Measurements from ENCODE around the gene TNFRSF4.

DNA sequence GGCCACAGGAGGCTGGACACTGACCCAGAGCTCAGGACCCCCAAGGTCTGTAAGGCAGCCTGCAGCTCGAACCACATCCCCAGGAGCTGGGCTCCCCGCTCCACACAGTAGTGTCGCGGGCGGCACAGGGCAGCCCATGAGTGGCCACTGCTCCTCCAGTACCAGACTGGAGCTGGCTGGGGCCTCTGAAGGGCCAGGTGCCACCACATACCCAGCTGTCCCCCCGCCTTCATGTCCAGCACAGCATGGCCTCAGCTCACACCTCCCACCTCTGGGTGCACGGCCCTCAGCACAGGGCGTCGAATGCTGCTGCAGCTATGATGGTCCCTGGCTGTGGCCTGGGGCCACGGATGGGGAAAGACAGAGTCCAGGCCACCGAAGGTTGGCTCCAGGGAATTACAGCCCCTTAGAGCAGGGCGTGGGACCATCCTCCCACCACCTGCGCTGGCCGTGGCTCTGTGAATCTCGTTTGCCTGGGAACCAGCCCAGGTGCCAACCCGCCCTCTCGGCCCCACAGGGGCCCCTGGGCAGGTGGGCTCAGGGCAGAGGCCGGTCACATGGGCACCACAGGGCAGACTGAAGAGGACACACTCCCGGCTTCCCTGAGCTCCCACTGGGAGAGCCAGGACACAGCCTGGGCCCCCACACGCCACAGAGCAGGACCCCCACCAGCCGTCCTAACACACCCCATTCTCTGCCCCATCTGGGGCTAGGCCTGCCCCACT is 2.1 kb upstream of the TNFRSF4 start:
- TF ChIP-seq, protein P1, sequence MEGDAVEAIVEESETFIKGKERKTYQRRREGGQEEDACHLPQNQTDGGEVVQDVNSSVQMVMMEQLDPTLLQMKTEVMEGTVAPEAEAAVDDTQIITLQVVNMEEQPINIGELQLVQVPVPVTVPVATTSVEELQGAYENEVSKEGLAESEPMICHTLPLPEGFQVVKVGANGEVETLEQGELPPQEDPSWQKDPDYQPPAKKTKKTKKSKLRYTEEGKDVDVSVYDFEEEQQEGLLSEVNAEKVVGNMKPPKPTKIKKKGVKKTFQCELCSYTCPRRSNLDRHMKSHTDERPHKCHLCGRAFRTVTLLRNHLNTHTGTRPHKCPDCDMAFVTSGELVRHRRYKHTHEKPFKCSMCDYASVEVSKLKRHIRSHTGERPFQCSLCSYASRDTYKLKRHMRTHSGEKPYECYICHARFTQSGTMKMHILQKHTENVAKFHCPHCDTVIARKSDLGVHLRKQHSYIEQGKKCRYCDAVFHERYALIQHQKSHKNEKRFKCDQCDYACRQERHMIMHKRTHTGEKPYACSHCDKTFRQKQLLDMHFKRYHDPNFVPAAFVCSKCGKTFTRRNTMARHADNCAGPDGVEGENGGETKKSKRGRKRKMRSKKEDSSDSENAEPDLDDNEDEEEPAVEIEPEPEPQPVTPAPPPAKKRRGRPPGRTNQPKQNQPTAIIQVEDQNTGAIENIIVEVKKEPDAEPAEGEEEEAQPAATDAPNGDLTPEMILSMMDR (IDR thresholded peaks at IDR 0.05): no peak
- TF ChIP-seq POLR2A (IDR thresholded peaks at IDR 0.05): no peak

Data from thyroid gland (tissue), 4 donors.